ENCODE data around the gene IGFL2. TPM values are rescaled to one million over a fixed set of nuclear protein-coding genes. Genes with fewer than 3 reads are reported as not detected.
"Not testable (repeated sequence)": the region's sequence is repeated elsewhere in the genome, so short reads cannot be mapped to it uniquely, and the experiment has no call there.

The IGFL2 gene
- total RNA-seq, 1 experiment from 2014 or later, result not detected

DNA sequence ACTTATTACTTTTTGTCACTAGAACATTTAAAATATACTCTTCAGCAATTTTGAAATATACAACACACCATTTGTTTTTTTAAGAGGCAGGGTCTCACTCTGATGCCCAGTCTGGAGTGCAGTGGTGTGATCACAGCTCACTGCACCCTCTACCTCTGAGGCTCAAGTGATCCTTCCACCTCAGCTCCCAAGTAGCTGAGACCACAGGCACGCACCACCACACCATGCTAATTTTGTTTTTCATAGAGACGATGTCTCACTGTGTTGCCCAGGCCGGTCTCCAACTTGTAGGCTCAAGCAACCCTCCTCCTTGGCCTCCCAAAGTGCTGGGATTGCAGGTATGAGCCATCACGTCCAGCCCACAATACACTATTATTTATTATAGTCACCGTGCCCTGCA lies 2.6 kb downstream of the IGFL2 start:
- Histone ChIP-seq H3K79me2 (ENCODE audit: low read length) (no peaks in the 10 kb centered on the region), H3K9ac (ENCODE audit: low read length) (no peak overlapping the region), H3K9me3 (ENCODE audit: low read length) (no peaks in the 10 kb centered on the region), H2AFZ (ENCODE audit: low read length) (no peak overlapping the region), H3K36me3 (ENCODE audit: insufficient read depth, low read length) (no peaks in the 10 kb centered on the region), H4K20me1 (ENCODE audit: insufficient read depth, low read depth, low read length) (no peaks in the 10 kb centered on the region), H3K27ac (ENCODE audit: low read length) (no peak overlapping the region), H3K4me2 (ENCODE audit: low read depth, low read length, poor library complexity, severe bottlenecking) (no peak overlapping the region), H3K4me3 (ENCODE audit: low read length) (no peak overlapping the region), H3K9me2 (replicated peaks; ENCODE audit: insufficient read depth, low read length) (no peaks in the 10 kb centered on the region), H3K27me3 (ENCODE audit: low read length) (no peaks in the 10 kb centered on the region), H3K4me1 (ENCODE audit: low read length) (no peaks in the 10 kb centered on the region)
- DNase-seq, result no peak

GRCh38 chr19:46155237-46155636 lies 7.2 kb downstream of the IGFL2 start:
- Histone ChIP-seq H4K20me1 (ENCODE audit: insufficient read depth, low read depth, low read length) (no peaks in the 10 kb centered on the region), H3K9me3 (ENCODE audit: low read length) (no peaks in the 10 kb centered on the region), H3K36me3 (ENCODE audit: insufficient read depth, low read length) (no peaks in the 10 kb centered on the region), H3K9me2 (replicated peaks; ENCODE audit: insufficient read depth, low read length) (no peaks in the 10 kb centered on the region), H2AFZ (ENCODE audit: low read length) (no peak overlapping the region), H3K79me2 (ENCODE audit: low read length) (no peaks in the 10 kb centered on the region), H3K4me1 (ENCODE audit: low read length) (no peaks in the 10 kb centered on the region), H3K4me2 (ENCODE audit: low read depth, low read length, poor library complexity, severe bottlenecking) (no peak overlapping the region), H3K27me3 (ENCODE audit: low read length) (no peaks in the 10 kb centered on the region), H3K9ac (ENCODE audit: low read length) (no peak overlapping the region), H3K27ac (ENCODE audit: low read length) (no peak overlapping the region), H3K4me3 (ENCODE audit: low read length) (no peak overlapping the region)
- no peak for DNase-seq

DNA sequence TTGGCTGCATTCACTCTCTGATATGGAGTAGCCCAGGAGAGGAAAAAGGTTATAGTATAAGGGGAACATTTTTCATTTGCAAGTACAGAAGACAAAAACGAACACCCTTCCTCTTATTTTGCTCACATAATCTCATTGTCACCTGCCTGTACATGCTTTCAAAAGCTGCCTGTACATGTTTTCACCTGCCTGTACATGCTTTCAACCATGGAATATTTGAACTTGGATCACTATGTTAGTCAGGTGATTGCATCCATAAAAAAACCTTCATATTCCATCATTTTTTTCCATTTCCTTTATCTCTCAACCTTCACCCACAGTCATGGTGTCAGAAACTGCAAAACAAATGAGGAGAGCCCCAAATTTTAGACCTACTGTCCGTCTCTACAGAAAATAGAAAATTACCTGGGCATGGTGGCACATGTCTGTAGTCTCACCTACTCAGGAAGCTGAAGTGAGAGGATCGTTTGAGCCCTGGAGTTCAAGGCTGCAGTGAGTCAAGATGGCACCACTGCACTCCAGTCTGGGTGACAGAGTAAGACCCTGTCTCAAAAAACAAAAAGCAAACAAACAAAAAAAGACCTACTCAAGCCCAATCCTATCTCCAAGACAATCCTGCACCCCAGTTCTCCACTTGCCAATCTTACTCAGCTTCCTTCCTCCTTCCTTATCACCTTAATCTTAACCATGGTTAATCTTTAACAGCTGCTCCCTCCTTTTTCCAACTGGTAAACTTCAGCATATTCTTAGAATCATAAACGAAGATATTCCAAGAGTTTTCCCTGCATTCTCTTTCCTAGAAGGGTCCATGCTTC lies 11.6 kb downstream of the IGFL2 start:
- Histone ChIP-seq H3K9me2 (replicated peaks; ENCODE audit: insufficient read depth, low read length) (no peaks in the 10 kb centered on the region), H4K20me1 (ENCODE audit: insufficient read depth, low read depth, low read length) (no peaks in the 10 kb centered on the region), H3K36me3 (ENCODE audit: insufficient read depth, low read length) (no peaks in the 10 kb centered on the region)

GRCh38 chr19:46160233-46160775 lies 12.3 kb downstream of the IGFL2 start:
- no peaks in the 10 kb centered on the region for H3K79me2 ChIP-seq (ENCODE audit: low read length)
- no peaks in the 10 kb centered on the region for H3K9me3 ChIP-seq (ENCODE audit: low read length)
- H3K4me3 ChIP-seq (ENCODE audit: low read length), result no peak overlapping the region
- no peak overlapping the region for H2AFZ ChIP-seq (ENCODE audit: low read length)
- no peak overlapping the region for H3K27ac ChIP-seq (ENCODE audit: low read length)
- H3K4me2 ChIP-seq (ENCODE audit: low read depth, low read length, poor library complexity, severe bottlenecking), result no peak overlapping the region
- no peaks in the 10 kb centered on the region for H3K36me3 ChIP-seq (ENCODE audit: insufficient read depth, low read length)
- no peak for DNase-seq
- no peak overlapping the region for H3K9ac ChIP-seq (ENCODE audit: low read length)
- no peaks in the 10 kb centered on the region for H4K20me1 ChIP-seq (ENCODE audit: insufficient read depth, low read depth, low read length)
- no peaks in the 10 kb centered on the region for H3K4me1 ChIP-seq (ENCODE audit: low read length)
- H3K27me3 ChIP-seq (ENCODE audit: low read length), result no peaks in the 10 kb centered on the region
- no peaks in the 10 kb centered on the region for H3K9me2 ChIP-seq (replicated peaks; ENCODE audit: insufficient read depth, low read length)

More for the DNA sequence above, 11.6 kb downstream of the IGFL2 start:
- Histone ChIP-seq H2AFZ (ENCODE audit: low read length) (no peak overlapping the region), H3K9ac (ENCODE audit: low read length) (no peak overlapping the region), H3K9me3 (ENCODE audit: low read length) (no peaks in the 10 kb centered on the region), H3K4me3 (ENCODE audit: low read length) (no peak overlapping the region), H3K27ac (ENCODE audit: low read length) (no peak overlapping the region), H3K79me2 (ENCODE audit: low read length) (no peaks in the 10 kb centered on the region), H3K27me3 (ENCODE audit: low read length) (no peaks in the 10 kb centered on the region), H3K4me2 (ENCODE audit: low read depth, low read length, poor library complexity, severe bottlenecking) (no peak overlapping the region), H3K4me1 (ENCODE audit: low read length) (no peaks in the 10 kb centered on the region)
- no peak for DNase-seq

- H3K27me3 ChIP-seq (ENCODE audit: low read length); H3K4me3 ChIP-seq (ENCODE audit: low read length); H3K79me2 ChIP-seq (ENCODE audit: low read length); H3K36me3 ChIP-seq (ENCODE audit: insufficient read depth, low read length); H2AFZ ChIP-seq (ENCODE audit: low read length); H3K4me1 ChIP-seq (ENCODE audit: low read length); H3K9me2 ChIP-seq (replicated peaks; ENCODE audit: insufficient read depth, low read length); H3K4me2 ChIP-seq (ENCODE audit: low read depth, low read length, poor library complexity, severe bottlenecking); H3K9me3 ChIP-seq (ENCODE audit: low read length); DNase-seq; H3K27ac ChIP-seq (ENCODE audit: low read length); H4K20me1 ChIP-seq (ENCODE audit: insufficient read depth, low read depth, low read length); H3K9ac ChIP-seq (ENCODE audit: low read length): not testable (repeated sequence)
Measured at GRCh38 chr19:46161642-46162257, 13.7 kb downstream of the IGFL2 start.

DNA sequence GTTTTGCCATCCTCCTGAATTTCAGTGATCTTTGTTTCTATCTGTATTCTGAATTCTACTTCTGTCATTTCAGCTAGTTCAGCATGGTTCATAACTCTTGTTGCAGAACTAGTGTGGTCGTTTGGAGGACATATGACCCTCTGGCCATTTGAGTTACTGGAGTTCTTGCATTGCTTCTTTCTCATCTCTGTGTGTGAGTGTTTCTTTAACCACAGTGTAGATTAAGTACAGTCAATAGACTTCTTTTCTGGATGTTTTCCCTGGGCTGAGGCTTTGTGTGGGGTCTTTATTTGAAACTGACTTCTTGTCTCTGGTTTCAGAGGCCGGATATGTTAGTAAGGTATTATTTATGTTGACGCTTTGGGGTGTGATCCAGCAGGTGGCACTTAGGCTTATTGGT lies 14.7 kb downstream of the IGFL2 start:
- H3K79me2 ChIP-seq (ENCODE audit: low read length), result no peaks in the 10 kb centered on the region
- no peak overlapping the region for H3K27ac ChIP-seq (ENCODE audit: low read length)
- H3K36me3 ChIP-seq (ENCODE audit: insufficient read depth, low read length), result no peaks in the 10 kb centered on the region
- no peaks in the 10 kb centered on the region for H3K9me2 ChIP-seq (replicated peaks; ENCODE audit: insufficient read depth, low read length)
- no peak overlapping the region for H3K4me2 ChIP-seq (ENCODE audit: low read depth, low read length, poor library complexity, severe bottlenecking)
- DNase-seq, result no peak
- no peaks in the 10 kb centered on the region for H3K9me3 ChIP-seq (ENCODE audit: low read length)
- H2AFZ ChIP-seq (ENCODE audit: low read length), result no peak overlapping the region
- no peak overlapping the region for H3K9ac ChIP-seq (ENCODE audit: low read length)
- H3K4me3 ChIP-seq (ENCODE audit: low read length), result no peak overlapping the region
- H4K20me1 ChIP-seq (ENCODE audit: insufficient read depth, low read depth, low read length), result no peaks in the 10 kb centered on the region
- H3K27me3 ChIP-seq (ENCODE audit: low read length), result no peaks in the 10 kb centered on the region
- no peaks in the 10 kb centered on the region for H3K4me1 ChIP-seq (ENCODE audit: low read length)

- no peak overlapping the region for H2AFZ ChIP-seq (ENCODE audit: low read length)
- no peak overlapping the region for H3K4me3 ChIP-seq (ENCODE audit: low read length)
- no peak for DNase-seq
- H3K9me2 ChIP-seq (replicated peaks; ENCODE audit: insufficient read depth, low read length), result no peaks in the 10 kb centered on the region
- no peaks in the 10 kb centered on the region for H3K27me3 ChIP-seq (ENCODE audit: low read length)
- H3K36me3 ChIP-seq (ENCODE audit: insufficient read depth, low read length), result no peaks in the 10 kb centered on the region
- no peak overlapping the region for H3K27ac ChIP-seq (ENCODE audit: low read length)
- H3K9me3 ChIP-seq (ENCODE audit: low read length), result no peaks in the 10 kb centered on the region
- H3K4me1 ChIP-seq (ENCODE audit: low read length), result no peaks in the 10 kb centered on the region
- no peak overlapping the region for H3K9ac ChIP-seq (ENCODE audit: low read length)
- H3K4me2 ChIP-seq (ENCODE audit: low read depth, low read length, poor library complexity, severe bottlenecking), result no peak overlapping the region
- no peaks in the 10 kb centered on the region for H4K20me1 ChIP-seq (ENCODE audit: insufficient read depth, low read depth, low read length)
- H3K79me2 ChIP-seq (ENCODE audit: low read length), result no peaks in the 10 kb centered on the region
Measured at GRCh38 chr19:46173886-46174480, 25.9 kb downstream of the IGFL2 start.

DNA sequence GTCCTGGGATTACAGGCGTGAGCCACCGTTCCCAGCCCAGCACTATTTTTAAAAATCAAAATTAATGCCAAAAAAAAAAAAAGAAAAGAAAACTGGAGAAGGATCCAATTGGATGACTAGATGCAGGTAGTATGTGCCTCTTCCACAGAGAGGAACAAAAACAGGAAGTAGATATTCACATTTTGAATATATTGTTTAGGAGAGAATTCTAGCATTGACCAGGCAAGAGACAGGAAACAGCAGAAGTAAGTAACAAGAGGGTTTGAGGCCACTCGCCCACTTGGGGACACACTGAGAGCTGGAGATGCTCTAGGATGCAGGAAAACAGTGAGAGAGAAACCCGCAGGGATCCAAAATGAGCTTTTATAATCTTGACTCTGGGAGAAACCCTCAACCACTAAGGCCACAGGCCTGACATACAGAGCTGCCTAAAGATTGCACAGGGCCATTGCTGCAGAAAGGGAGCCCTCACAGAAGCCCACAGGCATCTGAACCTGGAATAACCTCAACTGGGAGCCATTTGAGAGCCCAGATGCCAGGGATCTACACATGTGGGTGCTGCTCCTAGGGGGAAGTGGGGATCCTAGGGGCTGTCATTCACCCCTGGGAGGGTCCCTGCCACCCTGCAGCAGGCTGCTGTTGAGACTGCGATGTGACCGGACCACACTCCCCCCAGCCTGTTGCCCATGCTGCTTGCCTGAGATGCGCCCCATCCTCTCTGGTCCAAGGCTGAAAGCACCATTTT lies 28.2 kb downstream of the IGFL2 start:
- H3K27me3 ChIP-seq (ENCODE audit: low read length), result no peaks in the 10 kb centered on the region
- no peaks in the 10 kb centered on the region for H4K20me1 ChIP-seq (ENCODE audit: insufficient read depth, low read depth, low read length)
- H3K9ac ChIP-seq (ENCODE audit: low read length), result no peak overlapping the region
- no peaks in the 10 kb centered on the region for H3K79me2 ChIP-seq (ENCODE audit: low read length)
- no peaks in the 10 kb centered on the region for H3K9me3 ChIP-seq (ENCODE audit: low read length)
- DNase-seq, result no peak
- no peaks in the 10 kb centered on the region for H3K36me3 ChIP-seq (ENCODE audit: insufficient read depth, low read length)
- no peak overlapping the region for H3K27ac ChIP-seq (ENCODE audit: low read length)
- H3K9me2 ChIP-seq (replicated peaks; ENCODE audit: insufficient read depth, low read length), result no peaks in the 10 kb centered on the region
- H2AFZ ChIP-seq (ENCODE audit: low read length), result no peak overlapping the region
- no peak overlapping the region for H3K4me3 ChIP-seq (ENCODE audit: low read length)
- no peaks in the 10 kb centered on the region for H3K4me1 ChIP-seq (ENCODE audit: low read length)
- no peak overlapping the region for H3K4me2 ChIP-seq (ENCODE audit: low read depth, low read length, poor library complexity, severe bottlenecking)
